K562 (cell line): ENCODE measurements around the gene TMCO4. TPM values are rescaled to one million over a fixed set of nuclear protein-coding genes. Genes with fewer than 3 reads are reported as not detected.

Source experiments
- ATAC-seq: fragments of 200-7000 bp; cut with Tn5 transposase; 3 replicates; pipeline ENCODE4 v1.9.1; 2020; ENCODE audit warnings: moderate library complexity
- BruUV-seq: library from RNA; stranded (reverse); fragments of 400-500 nt; replicated peaks from 2 replicates; lab custom pipeline; 2021; lab: Mats Ljungman, UMichigan
- CTCF ChIA-PET: fragments of 300-600 bp; formaldehyde crosslinking; extraction: SDS; loops from one replicate; lab custom pipeline; 2021; ENCODE audit warnings: low intra/inter-chr PET ratio; lab: Yijun Ruan, JAX
- POLR2A ChIA-PET: fragments of 300-600, 350-650 bp; sonication (Branson Sonifier 250); formaldehyde crosslinking; extraction: SDS; loops from one replicate; lab custom pipeline; 2021; ENCODE audit warnings: antibody characterized with exemption, inconsistent platforms; lab: Yijun Ruan, JAX
- DNase-seq, 4 experiments: peaks; one replicate each; pipeline versions ENCODE4 v3.0.0 to v3.0.0-alpha.2; 2011 to 2018; ENCODE audit warnings: low spot score in 3 of 4, mixed read lengths in 3 of 4; ENCODE audit errors: extremely low read depth in 1 of 4
- FAIRE-seq: peaks from 2 replicates; lab custom pipeline; 2011; peaks lifted over from hg19 to GRCh38; lab: Jason Lieb, UNC
- H2AFZ ChIP-seq: 2 replicates; pipeline ENCODE4 v1.6.0; 2011; ENCODE audit warnings: low read depth, low read length, control low read depth, inconsistent platforms
- H3K27ac ChIP-seq: fragments of 200-600 bp; 3 replicates; pipeline ENCODE4 v1.8.0; 2011; ENCODE audit warnings: low read depth, mild to moderate bottlenecking, control low read depth, inconsistent platforms, low read length, moderate library complexity, mixed read lengths; ENCODE audit errors: extremely low read depth
- H3K27me3 ChIP-seq, 2 experiments: fragments of 300-600 bp in 1 of 2; 2 replicates in 1 of 2; 3 replicates in 1 of 2; pipeline versions ENCODE4 v1.6.0 to v1.8.0; 2011; ENCODE audit warnings: inconsistent platforms in 2 of 2, low read length in 2 of 2, mild to moderate bottlenecking in 1 of 2, mixed read lengths in 1 of 2, moderate library complexity in 1 of 2; ENCODE audit not compliant: control insufficient read depth in 2 of 2, insufficient read depth in 2 of 2
- H3K36me3 ChIP-seq: fragments of 300-600 bp; 3 replicates; pipeline ENCODE4 v1.8.0; 2011; ENCODE audit warnings: mild to moderate bottlenecking, low read length, inconsistent platforms; ENCODE audit not compliant: control insufficient read depth, insufficient read depth
- H3K4me1 ChIP-seq, 2 experiments: fragments of 200-600 bp in 1 of 2; replicated peaks in 1 of 2; 2 replicates in 1 of 2; 3 replicates in 1 of 2; pipeline versions ENCODE4 v1.5.1 to v1.8.0; 2011; ENCODE audit warnings: inconsistent platforms in 2 of 2, low read length in 2 of 2, mild to moderate bottlenecking in 1 of 2, mixed read lengths in 1 of 2, moderate library complexity in 1 of 2; ENCODE audit not compliant: control insufficient read depth in 2 of 2, insufficient read depth in 2 of 2
- H3K4me2 ChIP-seq: 2 replicates; pipeline ENCODE4 v1.6.1; 2011; ENCODE audit warnings: low read length, control low read depth, inconsistent platforms, mixed read lengths; ENCODE audit not compliant: insufficient read depth
- H3K4me3 ChIP-seq: fragments of 200-600 bp; sonication (generic), shearing (Covaris generic); 2 replicates; pipeline ENCODE4 v1.5.1; 2016; ENCODE audit warnings: control low read depth, inconsistent platforms
- H3K79me2 ChIP-seq: fragments of 200-600 bp; 3 replicates; pipeline ENCODE4 v1.8.0; 2011; ENCODE audit warnings: low read length, inconsistent platforms; ENCODE audit not compliant: control insufficient read depth, insufficient read depth
- H3K9ac ChIP-seq, 2 experiments: 2 replicates each; pipeline versions ENCODE4 v1.6.0 to v1.6.1; 2011; ENCODE audit warnings: low read depth in 2 of 2, low read length in 2 of 2, control low read depth in 1 of 2, inconsistent platforms in 1 of 2, mild to moderate bottlenecking in 1 of 2, mixed read lengths in 1 of 2; ENCODE audit not compliant: insufficient read depth in 1 of 2
- H3K9me1 ChIP-seq: one replicate; pipeline ENCODE4 v1.6.0; 2011; ENCODE audit warnings: inconsistent platforms, mild to moderate bottlenecking, low read length, moderate library complexity; ENCODE audit not compliant: control insufficient read depth, insufficient read depth
- H3K9me3 ChIP-seq: replicated peaks from 2 replicates; pipeline ENCODE4 v1.5.1; 2011; ENCODE audit warnings: low read depth, low read length, inconsistent platforms; ENCODE audit not compliant: control insufficient read depth, insufficient read depth
- H4K20me1 ChIP-seq: replicated peaks from 2 replicates; pipeline ENCODE4 v1.6.1; 2011; ENCODE audit warnings: low read length, inconsistent platforms, mixed read lengths; ENCODE audit not compliant: control insufficient read depth, insufficient read depth
- BRCA1 ChIP-seq, 2 experiments: fragments of 450-650 bp in 1 of 2; sonication (generic) in 1 of 2; formaldehyde crosslinking in 1 of 2; IDR thresholded peaks; 2 replicates each; pipeline versions ENCODE4 v1.5.0 to v1.6.1; 2017 to 2020; ENCODE audit warnings: mild to moderate bottlenecking in 1 of 2, missing genetic modification reagents in 1 of 2
- CSDE1 ChIP-seq, 2 experiments: fragments of 450-650 bp; IDR thresholded peaks; 2 replicates each; pipeline ENCODE4 v1.6.1; 2016; ENCODE audit warnings: mild to moderate bottlenecking in 1 of 2
- HNRNPUL1 ChIP-seq: fragments of 200-400 bp; formaldehyde crosslinking; IDR thresholded peaks from 2 replicates; pipeline ENCODE4 v1.6.1; 2017; ENCODE audit warnings: low read length
- NR0B1 ChIP-seq: fragments of 450-650 bp; IDR thresholded peaks from one replicate; pipeline ENCODE4 v1.6.1; 2018; ENCODE audit warnings: mild to moderate bottlenecking, moderate library complexity; ENCODE audit not compliant: partially characterized antibody
- PTRF ChIP-seq: fragments of 450-650 bp; IDR thresholded peaks from 2 replicates; pipeline ENCODE4 v1.6.1; 2016; ENCODE audit warnings: mild to moderate bottlenecking, missing genetic modification characterization, missing compliant biosample characterization
- RFX7 ChIP-seq: fragments of 250-450 bp; sonication (Bioruptor Pico); IDR thresholded peaks from 2 replicates; pipeline ENCODE4 v1.5.1; 2021; ENCODE audit warnings: mild to moderate bottlenecking
- TCFL5 ChIP-seq: fragments of 250-450 bp; sonication (Bioruptor Pico); conservative IDR thresholded peaks from 2 replicates; pipeline ENCODE4 v1.6.1; 2021; ENCODE audit warnings: mild to moderate bottlenecking, moderate library complexity, matching md5 sums
- ZNF239 ChIP-seq: fragments of 250-450 bp; sonication (Bioruptor Pico); IDR thresholded peaks from 2 replicates; pipeline ENCODE4 v1.4.0; 2020; ENCODE audit warnings: mild to moderate bottlenecking
- ZNF347 ChIP-seq: fragments of 450-650 bp; formaldehyde crosslinking; IDR thresholded peaks from 2 replicates; pipeline ENCODE4 v1.4.0; 2020; ENCODE audit warnings: low read depth, mild to moderate bottlenecking, moderate library complexity
- WGBS: fragments of 100-300 bp; shearing (Covaris generic); methylation state at CpG from one replicate; pipeline ENCODE4 v1.1.6; 2016; ENCODE audit warnings: low coverage, mixed read lengths; ENCODE audit not compliant: insufficient coverage; ENCODE audit errors: missing lambda C conversion rate; 5-methylcytosine and 5-hydroxymethylcytosine counted together
- in situ Hi-C: fragments of 300-500 bp; cut with MboI; formaldehyde crosslinking; loops from 4 replicates; pipeline ENCODE4 v1.15.0; 2018; ENCODE audit warnings: inconsistent platforms, mixed read lengths
- intact Hi-C: fragments of 100-400 bp; cut with micrococcal nuclease; formaldehyde crosslinking; loops from 2 replicates; pipeline ENCODE4 v1.14.2; 2022
- polyA plus RNA-seq, 8 experiments: library from polyadenylated mRNA; depleted of rRNA in 4 of 8; stranded (reverse) in 5 of 8; unstranded in 3 of 8; fragments of >200 nt; fragmentation: Nextera tagmentation in 2 of 8; fragmentation: Illumina TruSeq in 1 of 8; extraction: Ambion mirVana in 2 of 8; extraction: Trizol in 1 of 8; gene quantifications; 2 replicates each; pipeline versions ENCODE4 v1.2.1 to v1.2.3, GENCODE V29; 2011 to 2014; ENCODE audit warnings: inconsistent platforms in 1 of 8, missing spikeins in 1 of 8
- total RNA-seq, 7 experiments: library from RNA; depleted of rRNA in 6 of 7; stranded (reverse); fragments of >200 nt in 6 of 7; fragmentation: Illumina TruSeq in 2 of 7; extraction: Trizol in 2 of 7; gene quantifications; 2 replicates each; pipeline versions ENCODE4 v1.2.1 to v1.2.3, GENCODE V29; 2011 to 2021; ENCODE audit warnings: low replicate concordance in 1 of 7
- TF ChIP-seq, protein P1 (sequence below): fragments of 450-650 bp; formaldehyde crosslinking; IDR thresholded peaks from 2 replicates; pipeline ENCODE4 v1.4.0; 2020; ENCODE audit warnings: mild to moderate bottlenecking
- TF ChIP-seq, protein P2 (sequence below): fragments of 250-450 bp; sonication (Bioruptor Pico); IDR thresholded peaks from 2 replicates; pipeline ENCODE4 v1.4.0; 2020; ENCODE audit warnings: mild to moderate bottlenecking, moderate library complexity
- TF ChIP-seq, protein P3 (sequence below): fragments of 450-650 bp; formaldehyde crosslinking; IDR thresholded peaks from 2 replicates; pipeline ENCODE4 v1.4.0; 2020; ENCODE audit warnings: mild to moderate bottlenecking, mixed read lengths

The TMCO4 gene
- total and polyA plus RNA-seq, 9 of the 15 experiments (the other 6 are each of a cell fraction or from before 2014, with no cell fraction given): 0.06 to 2.1 (median 1.2) TPM

DNA sequence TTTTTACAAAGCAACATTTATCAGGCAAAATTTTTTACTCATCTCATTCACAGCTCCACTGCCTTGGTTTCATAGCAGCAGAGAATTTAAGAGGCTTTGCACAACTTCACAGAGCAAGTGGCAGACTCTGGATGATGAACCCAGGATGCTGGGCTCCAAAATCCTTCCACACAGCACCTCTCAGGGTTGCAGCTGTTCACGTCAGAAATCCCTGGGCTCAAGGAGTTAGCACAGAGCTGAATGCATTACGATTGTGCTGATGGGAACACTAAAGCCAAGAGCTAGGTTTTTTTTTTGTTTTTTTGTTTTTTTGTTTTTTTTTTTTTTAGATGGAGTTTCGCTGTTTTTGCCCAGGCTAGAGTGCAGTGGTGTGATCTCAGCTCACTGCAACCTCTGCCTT, 137.4 kb downstream of the TMCO4 start:
- Histone ChIP-seq H2AFZ (no peak overlapping the region), H3K4me3 (no peak overlapping the region), H4K20me1 (no peaks in the 10 kb centered on the region; the same call in 1 of the 2 replicates), H3K9ac (no peak overlapping the region), H3K4me2 (no peak overlapping the region), H3K9me1 (no peaks in the 10 kb centered on the region), H3K27ac (no peak overlapping the region), H3K9me3 (no peaks in the 10 kb centered on the region), H3K4me1 (peaks cover 0 to 24% of the 10 kb centered on the region in 2 experiments; a peak in 2 of 5 replicates), H3K79me2 (no peaks in the 10 kb centered on the region), H3K27me3 (peaks cover 30 to 66% of the 10 kb centered on the region in 2 experiments; a peak in 4 of 5 replicates), H3K36me3 (no peaks in the 10 kb centered on the region)
- TF ChIP-seq PTRF (tag): no peak
- TF ChIP-seq, protein P1, sequence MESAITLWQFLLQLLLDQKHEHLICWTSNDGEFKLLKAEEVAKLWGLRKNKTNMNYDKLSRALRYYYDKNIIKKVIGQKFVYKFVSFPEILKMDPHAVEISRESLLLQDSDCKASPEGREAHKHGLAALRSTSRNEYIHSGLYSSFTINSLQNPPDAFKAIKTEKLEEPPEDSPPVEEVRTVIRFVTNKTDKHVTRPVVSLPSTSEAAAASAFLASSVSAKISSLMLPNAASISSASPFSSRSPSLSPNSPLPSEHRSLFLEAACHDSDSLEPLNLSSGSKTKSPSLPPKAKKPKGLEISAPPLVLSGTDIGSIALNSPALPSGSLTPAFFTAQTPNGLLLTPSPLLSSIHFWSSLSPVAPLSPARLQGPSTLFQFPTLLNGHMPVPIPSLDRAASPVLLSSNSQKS (CRISPR knock-in tag): no peak
- TF ChIP-seq, protein P2, sequence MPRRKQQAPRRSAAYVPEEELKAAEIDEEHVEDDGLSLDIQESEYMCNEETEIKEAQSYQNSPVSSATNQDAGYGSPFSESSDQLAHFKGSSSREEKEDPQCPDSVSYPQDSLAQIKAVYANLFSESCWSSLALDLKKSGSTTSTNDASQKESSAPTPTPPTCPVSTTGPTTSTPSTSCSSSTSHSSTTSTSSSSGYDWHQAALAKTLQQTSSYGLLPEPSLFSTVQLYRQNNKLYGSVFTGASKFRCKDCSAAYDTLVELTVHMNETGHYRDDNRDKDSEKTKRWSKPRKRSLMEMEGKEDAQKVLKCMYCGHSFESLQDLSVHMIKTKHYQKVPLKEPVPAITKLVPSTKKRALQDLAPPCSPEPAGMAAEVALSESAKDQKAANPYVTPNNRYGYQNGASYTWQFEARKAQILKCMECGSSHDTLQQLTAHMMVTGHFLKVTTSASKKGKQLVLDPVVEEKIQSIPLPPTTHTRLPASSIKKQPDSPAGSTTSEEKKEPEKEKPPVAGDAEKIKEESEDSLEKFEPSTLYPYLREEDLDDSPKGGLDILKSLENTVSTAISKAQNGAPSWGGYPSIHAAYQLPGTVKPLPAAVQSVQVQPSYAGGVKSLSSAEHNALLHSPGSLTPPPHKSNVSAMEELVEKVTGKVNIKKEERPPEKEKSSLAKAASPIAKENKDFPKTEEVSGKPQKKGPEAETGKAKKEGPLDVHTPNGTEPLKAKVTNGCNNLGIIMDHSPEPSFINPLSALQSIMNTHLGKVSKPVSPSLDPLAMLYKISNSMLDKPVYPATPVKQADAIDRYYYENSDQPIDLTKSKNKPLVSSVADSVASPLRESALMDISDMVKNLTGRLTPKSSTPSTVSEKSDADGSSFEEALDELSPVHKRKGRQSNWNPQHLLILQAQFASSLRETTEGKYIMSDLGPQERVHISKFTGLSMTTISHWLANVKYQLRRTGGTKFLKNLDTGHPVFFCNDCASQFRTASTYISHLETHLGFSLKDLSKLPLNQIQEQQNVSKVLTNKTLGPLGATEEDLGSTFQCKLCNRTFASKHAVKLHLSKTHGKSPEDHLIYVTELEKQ: no peak
- TF ChIP-seq, protein P3, sequence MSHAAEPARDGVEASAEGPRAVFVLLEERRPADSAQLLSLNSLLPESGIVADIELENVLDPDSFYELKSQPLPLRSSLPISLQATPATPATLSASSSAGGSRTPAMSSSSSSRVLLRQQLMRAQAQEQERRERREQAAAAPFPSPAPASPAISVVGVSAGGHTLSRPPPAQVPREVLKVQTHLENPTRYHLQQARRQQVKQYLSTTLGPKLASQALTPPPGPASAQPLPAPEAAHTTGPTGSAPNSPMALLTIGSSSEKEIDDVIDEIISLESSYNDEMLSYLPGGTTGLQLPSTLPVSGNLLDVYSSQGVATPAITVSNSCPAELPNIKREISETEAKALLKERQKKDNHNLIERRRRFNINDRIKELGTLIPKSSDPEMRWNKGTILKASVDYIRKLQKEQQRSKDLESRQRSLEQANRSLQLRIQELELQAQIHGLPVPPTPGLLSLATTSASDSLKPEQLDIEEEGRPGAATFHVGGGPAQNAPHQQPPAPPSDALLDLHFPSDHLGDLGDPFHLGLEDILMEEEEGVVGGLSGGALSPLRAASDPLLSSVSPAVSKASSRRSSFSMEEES: no peak
- TF ChIP-seq RFX7: no peak
- TF ChIP-seq BRCA1 (IDR thresholded peaks at IDR 0.05): no peak
- TF ChIP-seq BRCA1 (CRISPR knock-in tag; IDR thresholded peaks at IDR 0.05): no peak
- TF ChIP-seq CSDE1 (IDR thresholded peaks at IDR 0.05): no peak
- TF ChIP-seq HNRNPUL1: no peak
- TF ChIP-seq ZNF347 (CRISPR knock-in tag): no peak
- TF ChIP-seq ZNF239 (CRISPR knock-in tag): no peak
- no peak for TF ChIP-seq TCFL5 (CRISPR knock-in tag)
- TF ChIP-seq NR0B1: no peak
- BruUV-seq: no TSS peak
- ATAC-seq (no peak), DNase-seq (no peak), FAIRE-seq (no peak)
- WGBS: 9% methylated on average over 3 of the region's 3 CpGs
- ChIA-PET CTCF (interaction anchor here (0.6 to 1.2 kb wide), 2 partner anchors 42 to 1065 kb away, joined by 3 to 8 read pairs; no protein-coding TSS in a partner anchor), POLR2A (interaction anchor here (0.6 to 2.1 kb wide), 4 partner anchors 11 to 446 kb away, joined by 3 to 4 read pairs (median 4); no protein-coding TSS in a partner anchor)
- in situ Hi-C loops: loop anchor here (25.0 kb wide), 1 partner anchor 1050 kb away; no protein-coding TSS in a partner anchor
- intact Hi-C loops: loop anchor here (5.0 kb wide), 1 partner anchor 150 kb away; no protein-coding TSS in a partner anchor
